Activated T-cell treated with anti-CD3 and anti-CD28 coated beads, Interleukin-2, amount 50 U/mL, for 24 hours (primary cell): ENCODE data around the gene HCFC1R1.

Source experiments
- DNase-seq: peaks from one replicate; pipeline ENCODE4 v3.0.0-alpha.2; 2020
- H3K27ac Mint-ChIP-seq: 2 replicates; pipeline ENCODE4 v1.8.0; 2020; ENCODE audit warnings: mild to moderate bottlenecking, mixed read lengths
- H3K27me3 Mint-ChIP-seq: 2 replicates; pipeline ENCODE4 v1.8.0; 2020; ENCODE audit warnings: mixed read lengths
- H3K36me3 Mint-ChIP-seq: 2 replicates; pipeline ENCODE4 v1.8.0; 2020; ENCODE audit warnings: low read depth, mixed read lengths
- H3K4me1 Mint-ChIP-seq: 2 replicates; pipeline ENCODE4 v1.8.0; 2020; ENCODE audit warnings: low read depth, mixed read lengths
- H3K4me3 Mint-ChIP-seq: 2 replicates; pipeline ENCODE4 v1.8.0; 2020; ENCODE audit warnings: mild to moderate bottlenecking, moderate library complexity, mixed read lengths
- H3K9me3 Mint-ChIP-seq: 2 replicates; pipeline ENCODE4 v1.8.0; 2020; ENCODE audit warnings: mixed read lengths

The HCFC1R1 gene

DNA sequence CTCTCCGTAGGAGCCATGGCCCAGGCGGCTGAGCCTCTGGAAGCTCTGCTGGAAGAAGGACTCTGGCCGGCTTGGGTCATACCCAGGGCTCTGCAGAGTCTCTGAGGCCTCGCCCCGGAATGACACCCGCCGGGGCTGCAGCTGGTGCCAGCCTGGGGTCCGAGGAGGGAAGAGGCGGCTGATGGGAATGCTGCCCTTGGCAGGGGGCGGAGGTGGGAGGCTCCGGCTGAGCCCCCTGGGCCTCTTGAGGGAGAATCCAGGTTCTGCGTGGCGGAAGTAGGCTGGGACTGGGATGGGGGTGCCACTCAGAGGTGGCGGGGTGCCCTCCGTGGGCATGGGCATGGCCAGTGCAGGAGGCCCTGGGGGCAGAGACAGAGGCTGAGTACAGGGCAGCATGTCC is 47.1 kb downstream of the HCFC1R1 start:
- Mint-ChIP-seq H3K27me3 (no peaks in the 10 kb centered on the region), H3K4me1 (peaks cover 19% of the 10 kb centered on the region), H3K4me3 (no peak overlapping the region), H3K36me3 (peaks cover 75% of the 10 kb centered on the region), H3K27ac (no peak overlapping the region), H3K9me3 (no peaks in the 10 kb centered on the region)
- no peak for DNase-seq

DNA sequence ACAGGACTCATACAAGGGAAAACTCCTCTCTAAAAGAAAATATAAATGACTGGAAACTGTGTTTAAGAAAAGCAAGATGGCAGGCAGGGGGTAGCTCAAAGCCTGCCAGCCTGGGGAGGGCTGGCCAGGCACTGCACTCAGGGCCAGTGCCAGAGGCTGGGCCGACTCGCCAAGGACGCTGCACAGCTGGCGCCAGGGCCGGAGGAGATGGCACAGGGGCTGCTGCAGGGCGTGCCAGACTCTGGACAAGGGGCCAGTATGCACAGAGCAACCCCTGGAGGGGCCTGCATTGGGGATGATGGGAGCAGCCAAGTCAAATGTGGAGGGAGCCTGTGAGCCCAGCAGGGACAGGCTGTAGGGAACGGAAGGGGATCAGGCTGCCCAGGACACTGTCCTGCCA is 47.5 kb downstream of the HCFC1R1 start:
- Mint-ChIP-seq H3K4me1 (peaks cover 16% of the 10 kb centered on the region), H3K4me3 (no peak overlapping the region), H3K36me3 (peaks cover 78% of the 10 kb centered on the region), H3K27ac (no peak overlapping the region), H3K9me3 (no peaks in the 10 kb centered on the region), H3K27me3 (no peaks in the 10 kb centered on the region)
- no peak for DNase-seq

GRCh38 chr16:2975161-2975795 is 48.5 kb downstream of the HCFC1R1 start:
- Mint-ChIP-seq H3K27ac (no peak overlapping the region), H3K36me3 (peaks cover 83% of the 10 kb centered on the region), H3K9me3 (no peaks in the 10 kb centered on the region), H3K4me3 (no peak overlapping the region), H3K27me3 (no peaks in the 10 kb centered on the region), H3K4me1 (peaks cover 17% of the 10 kb centered on the region)
- no peak for DNase-seq

DNA sequence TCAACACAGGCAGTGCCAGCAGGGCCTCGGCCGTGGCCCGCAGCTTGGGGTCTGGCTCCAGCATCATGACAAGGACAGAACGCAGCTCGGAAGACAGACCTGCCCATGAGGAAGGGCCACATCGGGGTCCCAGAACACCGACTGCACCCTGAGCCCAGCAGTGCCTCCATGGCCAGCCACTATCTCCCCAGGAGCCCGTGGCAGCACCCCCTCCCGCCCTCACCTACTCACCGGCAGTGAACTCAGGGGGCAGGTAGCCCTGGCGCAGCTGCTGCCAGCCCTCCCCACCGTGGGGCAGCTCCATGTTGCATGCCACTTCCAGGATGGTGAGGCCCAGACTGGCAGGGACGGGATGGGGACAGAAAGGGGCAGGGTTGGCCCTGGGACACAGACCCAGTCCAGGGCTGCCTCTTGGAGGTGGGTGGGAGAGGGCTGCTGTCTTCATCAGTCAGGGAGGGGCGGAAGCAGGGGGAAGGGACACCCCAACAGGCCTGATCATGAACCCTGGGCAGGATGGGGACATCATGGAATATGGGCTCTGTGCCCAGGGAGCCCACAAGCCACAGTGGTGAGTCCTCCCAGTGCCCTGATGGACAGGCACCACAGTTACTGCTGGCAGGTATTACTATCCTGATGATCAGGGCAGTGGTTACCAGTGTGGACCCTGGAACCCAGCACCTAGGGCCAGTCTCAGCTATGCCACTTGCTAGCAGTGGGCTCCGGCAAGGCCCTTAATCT is 49.3 kb downstream of the HCFC1R1 start:
- Mint-ChIP-seq H3K4me3 (no peak overlapping the region), H3K27ac (peak overlapping the region; percentile 8), H3K9me3 (no peaks in the 10 kb centered on the region), H3K27me3 (no peaks in the 10 kb centered on the region), H3K36me3 (peaks cover 81% of the 10 kb centered on the region), H3K4me1 (peaks cover 17% of the 10 kb centered on the region)
- DNase-seq: no peak

DNA sequence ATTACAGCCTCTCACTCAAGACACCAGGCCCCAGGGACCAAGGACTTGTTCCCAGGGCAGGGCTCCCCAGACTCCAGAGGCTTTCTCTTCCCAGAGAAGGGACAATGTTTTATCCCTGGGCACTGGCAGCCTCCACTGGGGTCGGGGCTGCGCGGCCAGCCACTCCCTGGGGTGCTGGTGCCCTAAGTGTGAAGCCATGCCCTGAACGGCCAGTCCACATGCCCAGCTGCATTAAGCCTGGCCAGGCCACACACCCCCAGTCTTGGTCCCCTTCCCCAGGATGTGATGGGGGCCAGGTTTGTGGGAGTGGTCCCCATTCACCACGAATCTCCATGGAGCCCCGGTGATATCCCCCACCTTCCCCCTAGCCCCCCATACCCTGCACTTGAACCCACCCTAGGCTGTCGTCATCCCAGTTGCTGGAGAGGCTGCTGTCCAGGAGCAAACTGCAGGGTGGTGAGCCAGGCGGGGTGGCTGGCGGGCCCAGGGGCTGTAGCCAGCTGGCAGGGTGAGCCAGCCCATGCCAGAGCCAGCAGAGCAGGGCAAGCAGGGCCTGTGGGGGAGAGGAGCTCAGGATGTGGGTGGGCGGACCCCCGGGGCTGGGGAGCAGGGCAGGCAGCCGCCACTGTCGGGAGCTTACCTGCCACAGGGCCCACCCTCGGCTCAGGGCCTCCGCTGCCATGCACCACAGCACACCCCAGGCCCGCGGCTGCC is 50.0 kb downstream of the HCFC1R1 start:
- H3K27ac Mint-ChIP-seq: no peak overlapping the region
- no peak overlapping the region for H3K4me3 Mint-ChIP-seq
- peaks cover 77% of the 10 kb centered on the region for H3K36me3 Mint-ChIP-seq

DNA sequence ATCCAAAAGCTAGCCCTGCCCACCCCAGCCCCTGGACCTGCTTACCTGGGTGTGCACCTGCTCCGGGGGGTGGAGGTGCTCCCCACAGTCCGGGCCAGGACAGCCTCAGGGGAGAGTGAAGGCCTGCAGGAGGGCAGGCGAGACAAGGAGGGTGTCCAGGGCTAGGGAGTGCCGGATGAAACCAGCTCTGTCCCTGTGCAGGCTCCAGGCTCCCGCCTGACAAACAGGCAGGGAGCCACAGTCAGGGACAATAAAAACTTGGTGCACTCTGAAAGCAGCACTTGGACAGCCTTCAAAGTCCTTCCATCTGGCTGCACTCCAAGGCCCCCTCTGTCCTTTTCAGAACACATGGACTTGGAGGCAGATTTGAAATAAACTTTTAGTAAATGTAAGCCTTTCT is 50.6 kb downstream of the HCFC1R1 start:
- Mint-ChIP-seq H3K27ac (no peak overlapping the region), H3K27me3 (peaks cover 9% of the 10 kb centered on the region), H3K9me3 (no peaks in the 10 kb centered on the region), H3K36me3 (peaks cover 74% of the 10 kb centered on the region), H3K4me1 (peaks cover 20% of the 10 kb centered on the region), H3K4me3 (no peak overlapping the region)
- DNase-seq: no peak

More for the DNA sequence above, 50.0 kb downstream of the HCFC1R1 start:
- Mint-ChIP-seq H3K27me3 (peaks cover 2% of the 10 kb centered on the region), H3K4me1 (peaks cover 16% of the 10 kb centered on the region), H3K9me3 (no peaks in the 10 kb centered on the region)
- no peak for DNase-seq
